ENCODE data around the gene FRMD4A. TPM values are rescaled to one million over a fixed set of nuclear protein-coding genes. Genes with fewer than 3 reads are reported as not detected.
A peak's percentile ranks its signal among the peaks of the same experiment; 100 is the strongest.

The FRMD4A gene
- total RNA-seq, 2 donors from 2014 or later, result 22.3 to 22.4 TPM

DNA sequence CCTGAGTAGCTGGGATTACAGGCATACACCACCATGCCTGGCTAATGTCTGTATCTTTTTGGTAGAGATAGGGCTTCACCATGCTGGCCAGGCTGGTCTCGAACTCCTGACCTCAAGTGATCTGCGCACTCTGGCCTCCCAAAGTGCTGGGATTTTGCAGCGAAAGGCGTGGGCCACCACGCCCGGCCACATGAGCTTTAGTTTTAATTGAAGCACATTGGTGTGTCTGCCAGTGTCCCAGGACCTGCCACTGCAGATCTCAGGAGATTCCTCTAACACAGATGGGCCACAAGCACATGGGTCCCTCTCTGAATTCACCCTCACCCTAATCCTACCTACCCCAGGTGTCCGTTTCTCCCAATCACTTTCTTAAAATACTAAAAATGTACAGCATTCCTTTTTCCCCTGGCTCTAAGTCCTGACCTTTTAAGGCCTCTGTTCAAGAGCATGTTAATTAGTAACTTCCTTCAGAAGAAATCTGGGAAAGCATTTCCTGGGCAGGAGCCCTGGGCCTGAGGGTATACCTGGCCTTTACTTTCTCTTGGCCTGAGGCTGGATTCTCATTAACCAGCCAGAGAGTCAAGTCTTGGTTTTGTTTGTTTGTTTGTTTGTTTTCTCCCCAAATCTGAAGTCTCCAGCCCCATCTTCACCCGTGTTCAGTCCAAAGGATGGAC, 661.4 kb downstream of the FRMD4A start:
- Histone ChIP-seq H3K9me3 (ENCODE audit: control insufficient read depth, low read length) (no peaks in the 10 kb centered on the region), H3K36me3 (ENCODE audit: control insufficient read depth, insufficient read depth, low read length) (peaks cover 29% of the 10 kb centered on the region), H3K4me1 (ENCODE audit: control insufficient read depth, insufficient read depth, low read length) (peaks cover 14% of the 10 kb centered on the region), H3K27me3 (ENCODE audit: control insufficient read depth, insufficient read depth, low read length, poor library complexity, severe bottlenecking) (no peaks in the 10 kb centered on the region), H3K27ac (ENCODE audit: low read depth, low read length) (no peak overlapping the region), H3K9ac (ENCODE audit: extremely low read depth, low read length, poor library complexity, severe bottlenecking) (no peak overlapping the region), H3K4me3 (ENCODE audit: low read length) (no peak overlapping the region)
- WGBS, 2 experiments (ENCODE audit: insufficient coverage in 1 of 2, insufficient read length in 1 of 2), result 94% methylated on average over 8 of the region's 8 CpGs
- DNase-seq, result no peak
- Mint-ChIP-seq H3K4me3 (no peak overlapping the region), H3K27ac (peak overlapping the region; percentile 26), H3K4me1 (peaks cover 30% of the 10 kb centered on the region), H3K9me3 (no peaks in the 10 kb centered on the region), H3K36me3 (ENCODE audit: low read depth) (peaks cover 47% of the 10 kb centered on the region), H3K27me3 (ENCODE audit: insufficient read depth) (no peaks in the 10 kb centered on the region)
- TF ChIP-seq, protein P1, sequence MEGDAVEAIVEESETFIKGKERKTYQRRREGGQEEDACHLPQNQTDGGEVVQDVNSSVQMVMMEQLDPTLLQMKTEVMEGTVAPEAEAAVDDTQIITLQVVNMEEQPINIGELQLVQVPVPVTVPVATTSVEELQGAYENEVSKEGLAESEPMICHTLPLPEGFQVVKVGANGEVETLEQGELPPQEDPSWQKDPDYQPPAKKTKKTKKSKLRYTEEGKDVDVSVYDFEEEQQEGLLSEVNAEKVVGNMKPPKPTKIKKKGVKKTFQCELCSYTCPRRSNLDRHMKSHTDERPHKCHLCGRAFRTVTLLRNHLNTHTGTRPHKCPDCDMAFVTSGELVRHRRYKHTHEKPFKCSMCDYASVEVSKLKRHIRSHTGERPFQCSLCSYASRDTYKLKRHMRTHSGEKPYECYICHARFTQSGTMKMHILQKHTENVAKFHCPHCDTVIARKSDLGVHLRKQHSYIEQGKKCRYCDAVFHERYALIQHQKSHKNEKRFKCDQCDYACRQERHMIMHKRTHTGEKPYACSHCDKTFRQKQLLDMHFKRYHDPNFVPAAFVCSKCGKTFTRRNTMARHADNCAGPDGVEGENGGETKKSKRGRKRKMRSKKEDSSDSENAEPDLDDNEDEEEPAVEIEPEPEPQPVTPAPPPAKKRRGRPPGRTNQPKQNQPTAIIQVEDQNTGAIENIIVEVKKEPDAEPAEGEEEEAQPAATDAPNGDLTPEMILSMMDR (conservative IDR thresholded peaks at IDR 0.05), result no peak

DNA sequence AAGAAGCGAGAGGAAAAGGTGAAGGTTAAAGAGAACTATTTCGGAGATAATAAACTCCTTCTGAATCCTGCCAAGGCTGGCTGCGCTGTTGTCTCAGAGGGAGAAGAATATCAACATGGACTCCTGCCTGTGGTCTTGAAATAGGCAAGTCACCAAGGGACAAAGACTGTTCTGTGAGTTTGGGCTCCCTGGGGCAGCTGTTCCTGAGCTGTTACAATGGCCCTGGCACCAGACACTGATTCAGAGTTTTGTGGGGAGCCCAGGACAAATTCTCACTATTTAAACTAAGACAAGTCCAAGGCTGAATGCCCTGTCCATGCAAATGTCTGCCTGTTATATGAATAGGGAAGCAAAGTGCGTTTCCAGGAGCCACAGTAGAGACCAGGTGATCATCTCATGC, 662.6 kb downstream of the FRMD4A start:
- Mint-ChIP-seq H3K9me3 (no peaks in the 10 kb centered on the region), H3K4me3 (no peak overlapping the region), H3K27ac (no peak overlapping the region), H3K36me3 (ENCODE audit: low read depth) (peaks cover 47% of the 10 kb centered on the region), H3K4me1 (peaks cover 29% of the 10 kb centered on the region), H3K27me3 (ENCODE audit: insufficient read depth) (no peaks in the 10 kb centered on the region)
- Histone ChIP-seq H3K9me3 (ENCODE audit: control insufficient read depth, low read length) (no peaks in the 10 kb centered on the region), H3K4me1 (ENCODE audit: control insufficient read depth, insufficient read depth, low read length) (peaks cover 10% of the 10 kb centered on the region), H3K9ac (ENCODE audit: extremely low read depth, low read length, poor library complexity, severe bottlenecking) (no peak overlapping the region), H3K4me3 (ENCODE audit: low read length) (no peak overlapping the region), H3K27ac (ENCODE audit: low read depth, low read length) (peak overlapping the region; percentile 56), H3K27me3 (ENCODE audit: control insufficient read depth, insufficient read depth, low read length, poor library complexity, severe bottlenecking) (no peaks in the 10 kb centered on the region), H3K36me3 (ENCODE audit: control insufficient read depth, insufficient read depth, low read length) (peaks cover 36% of the 10 kb centered on the region)
- TF ChIP-seq, protein P1 (conservative IDR thresholded peaks at IDR 0.05), result no peak
- no peak for DNase-seq
- WGBS, 2 experiments (ENCODE audit: insufficient coverage in 1 of 2, insufficient read length in 1 of 2), result 94 to 98% methylated on average over 4 of the region's 4 CpGs

DNA sequence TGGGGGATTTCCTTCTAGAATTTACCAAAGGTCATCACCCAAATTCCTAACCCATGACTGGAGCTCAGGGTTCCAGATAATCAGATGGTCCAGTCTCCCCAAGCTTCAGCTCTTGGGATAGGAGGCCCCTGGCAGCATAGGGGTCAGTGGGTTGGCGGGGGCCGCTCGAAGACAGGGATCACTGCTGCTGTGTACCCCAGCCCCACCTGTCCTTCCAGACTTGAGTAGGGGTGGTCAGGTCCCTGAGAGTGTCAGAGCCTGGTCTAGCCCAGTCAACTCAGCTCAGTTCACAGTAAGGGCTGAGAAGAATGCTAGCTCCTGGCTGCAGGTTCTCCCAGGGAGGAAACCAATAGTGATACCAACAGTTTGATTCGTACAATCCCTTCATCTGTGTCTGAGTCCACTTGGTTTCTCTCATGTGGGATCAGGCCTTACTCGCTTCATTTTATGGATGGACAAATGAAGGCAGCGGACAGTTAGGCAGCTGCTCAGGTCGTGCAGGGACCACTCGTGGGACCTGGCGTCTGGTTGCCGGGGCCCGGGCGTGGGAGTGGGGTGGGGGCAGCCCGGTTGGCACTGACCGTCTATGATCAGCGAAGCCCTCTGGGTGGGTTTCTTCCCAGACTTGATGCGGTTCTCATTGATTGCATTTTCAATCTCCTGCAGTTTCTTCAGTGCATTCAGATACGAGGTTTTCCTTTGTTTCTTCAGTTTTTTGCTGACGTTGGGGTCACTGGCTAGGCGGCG, 665.0 kb downstream of the FRMD4A start:
- peaks cover 45% of the 10 kb centered on the region for H3K36me3 Mint-ChIP-seq (ENCODE audit: low read depth)
- no peak overlapping the region for H3K4me3 Mint-ChIP-seq
- Histone ChIP-seq H3K4me1 (ENCODE audit: control insufficient read depth, insufficient read depth, low read length) (no peaks in the 10 kb centered on the region), H3K27me3 (ENCODE audit: control insufficient read depth, insufficient read depth, low read length, poor library complexity, severe bottlenecking) (no peaks in the 10 kb centered on the region), H3K36me3 (ENCODE audit: control insufficient read depth, insufficient read depth, low read length) (peaks cover 30% of the 10 kb centered on the region), H3K4me3 (ENCODE audit: low read length) (no peak overlapping the region), H3K27ac (ENCODE audit: low read depth, low read length) (no peak overlapping the region), H3K9me3 (ENCODE audit: control insufficient read depth, low read length) (no peaks in the 10 kb centered on the region), H3K9ac (ENCODE audit: extremely low read depth, low read length, poor library complexity, severe bottlenecking) (no peak overlapping the region)
- DNase-seq, result no peak
- TF ChIP-seq, protein P1 (conservative IDR thresholded peaks at IDR 0.05), result no peak
- no peaks in the 10 kb centered on the region for H3K9me3 Mint-ChIP-seq
- no peak overlapping the region for H3K27ac Mint-ChIP-seq
- no peaks in the 10 kb centered on the region for H3K27me3 Mint-ChIP-seq (ENCODE audit: insufficient read depth)
- H3K4me1 Mint-ChIP-seq, result peaks cover 22% of the 10 kb centered on the region
- WGBS, 2 experiments (ENCODE audit: insufficient coverage in 1 of 2, insufficient read length in 1 of 2), result 94 to 98% methylated on average over 17 to 20 of the region's 20 CpGs

Data from endodermal cell (in vitro differentiated cells).